HepG2 (cell line): ENCODE results near the gene DUSP15. TPM values are rescaled to one million over a fixed set of nuclear protein-coding genes. Genes with fewer than 3 reads are reported as not detected.

Experiments
- ARNT2 ChIP-seq: sonication (generic); formaldehyde crosslinking; IDR thresholded peaks from 2 replicates; pipeline ENCODE4 v1.8.0; 2022; ENCODE audit warnings: mild to moderate bottlenecking, low read depth, missing genetic modification reagents, moderate library complexity
- ERF ChIP-seq: IDR thresholded peaks from 2 replicates; pipeline ENCODE4 v1.6.1; 2018; ENCODE audit warnings: missing biosample characterization, missing genetic modification reagents
- SMAD9 ChIP-seq: sonication (generic); formaldehyde crosslinking; IDR thresholded peaks from 2 replicates; pipeline ENCODE4 v1.5.1; 2020; ENCODE audit warnings: mild to moderate bottlenecking, missing genetic modification reagents
- TCF7L2 ChIP-seq: IDR thresholded peaks from 2 replicates; pipeline ENCODE4 v1.6.1; 2011; ENCODE audit warnings: mild to moderate bottlenecking, low read depth, low read length, moderate library complexity
- ZBTB38 ChIP-seq: sonication (generic); formaldehyde crosslinking; IDR thresholded peaks from 2 replicates; pipeline ENCODE4 v1.5.1; 2020; ENCODE audit warnings: mild to moderate bottlenecking, missing genetic modification reagents
- ZNF530 ChIP-seq: sonication (generic); formaldehyde crosslinking; IDR thresholded peaks from 2 replicates; pipeline ENCODE4 v1.5.0; 2020; ENCODE audit warnings: low read depth, mild to moderate bottlenecking, missing genetic modification reagents
- ZNF660 ChIP-seq: sonication (generic); formaldehyde crosslinking; IDR thresholded peaks from 2 replicates; pipeline ENCODE4 v1.5.1; 2020; ENCODE audit warnings: mild to moderate bottlenecking, low read depth, missing genetic modification reagents, borderline replicate concordance
- ZNF816 ChIP-seq: sonication (generic); formaldehyde crosslinking; IDR thresholded peaks from 2 replicates; pipeline ENCODE4 v1.8.0; 2022; ENCODE audit warnings: missing genetic modification reagents, mild to moderate bottlenecking, borderline replicate concordance
- ZSCAN31 ChIP-seq: sonication (generic); formaldehyde crosslinking; IDR thresholded peaks from 2 replicates; pipeline ENCODE4 v1.5.0; 2020; ENCODE audit warnings: low read depth, mild to moderate bottlenecking, missing genetic modification reagents
- polyA plus RNA-seq, 8 experiments: library from polyadenylated mRNA; depleted of rRNA in 3 of 8; stranded (reverse) in 7 of 8; unstranded in 1 of 8; fragments of >200 nt; fragmentation: Illumina TruSeq in 4 of 8; extraction: Trizol in 4 of 8; gene quantifications; 2 replicates each; pipeline versions ENCODE4 v1.2.1 to v1.2.3, GENCODE V29; 2011 to 2016; ENCODE audit warnings: low read depth in 4 of 8, missing spikeins in 1 of 8, mixed read lengths in 1 of 8; ENCODE audit not compliant: insufficient read depth in 1 of 8
- total RNA-seq, 5 experiments: library from RNA; depleted of rRNA; stranded (reverse); fragments of >200 nt; fragmentation: Illumina TruSeq; extraction: Trizol; gene quantifications; 2 replicates each; pipeline ENCODE4 v1.2.3, GENCODE V29; 2016; ENCODE audit warnings: low read depth in 1 of 5
- TF ChIP-seq, protein P1 (sequence below): sonication (generic); formaldehyde crosslinking; conservative IDR thresholded peaks from 2 replicates; pipeline ENCODE4 v1.8.1; 2023; ENCODE audit warnings: missing genetic modification reagents
- TF ChIP-seq, protein P2 (sequence below): sonication (generic); formaldehyde crosslinking; IDR thresholded peaks from 2 replicates; pipeline ENCODE4 v1.4.0; 2020; ENCODE audit warnings: missing genetic modification reagents
- TF ChIP-seq, protein P3 (sequence below): sonication (generic); formaldehyde crosslinking; IDR thresholded peaks from 2 replicates; pipeline ENCODE4 v1.5.1; 2020; ENCODE audit warnings: missing genetic modification reagents, mild to moderate bottlenecking, borderline replicate concordance
- TF ChIP-seq, protein P4 (sequence below): sonication (generic); formaldehyde crosslinking; IDR thresholded peaks from 2 replicates; pipeline ENCODE4 v1.5.0; 2020; ENCODE audit warnings: missing genetic modification reagents
- TF ChIP-seq, protein P5 (sequence below): sonication (generic); formaldehyde crosslinking; IDR thresholded peaks from 2 replicates; pipeline ENCODE4 v1.4.0; 2020; ENCODE audit warnings: mild to moderate bottlenecking, missing genetic modification reagents

DUSP15 gene
- total and polyA plus RNA-seq, 2 of the 13 experiments (the other 11 are each of a cell fraction or from before 2014, with no cell fraction given): 0.17 to 0.93 TPM

DNA sequence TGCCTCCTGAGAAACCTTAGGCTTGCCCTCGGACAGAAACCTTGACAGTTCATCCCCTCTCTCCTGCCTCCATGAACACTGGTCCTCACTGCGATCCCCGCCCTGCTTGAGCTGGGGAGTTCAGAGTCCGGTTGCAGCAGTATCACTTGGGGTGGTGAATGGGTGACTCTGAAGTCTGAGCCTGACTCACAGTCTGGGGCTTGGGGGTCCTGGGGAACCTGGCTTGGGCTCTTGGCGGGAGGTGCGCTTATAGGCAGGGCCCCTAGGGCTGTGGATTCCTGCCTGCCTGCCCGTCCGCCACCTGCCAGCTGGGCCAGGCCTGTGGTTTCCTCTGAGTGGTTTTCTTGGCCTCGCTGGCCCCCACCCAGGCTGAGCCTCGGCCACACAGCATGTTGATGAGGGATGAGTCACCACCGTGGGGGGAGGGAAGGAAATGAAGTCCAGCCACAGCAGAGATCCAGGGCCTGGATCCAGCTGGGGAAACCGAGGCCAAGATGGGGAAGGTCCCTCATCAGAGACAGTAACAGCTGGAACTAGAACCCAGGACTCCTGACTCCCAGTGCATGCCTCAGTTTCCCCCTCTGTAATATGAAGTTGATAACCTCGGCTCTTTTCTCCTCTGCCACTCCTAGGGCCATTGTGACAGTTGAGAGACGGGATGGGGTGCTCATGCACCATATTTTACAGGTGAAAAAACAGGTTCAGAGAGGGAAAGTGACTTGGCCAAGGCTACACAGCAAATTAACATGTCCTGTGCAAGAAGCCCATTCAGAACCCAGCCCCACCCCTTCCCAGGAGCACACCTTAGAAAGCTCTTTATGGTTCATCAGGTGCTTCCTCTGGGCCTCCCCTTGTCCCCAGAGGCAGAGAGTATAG lies 34.1 kb downstream of the DUSP15 start (continued):
- TF ChIP-seq, protein P1, sequence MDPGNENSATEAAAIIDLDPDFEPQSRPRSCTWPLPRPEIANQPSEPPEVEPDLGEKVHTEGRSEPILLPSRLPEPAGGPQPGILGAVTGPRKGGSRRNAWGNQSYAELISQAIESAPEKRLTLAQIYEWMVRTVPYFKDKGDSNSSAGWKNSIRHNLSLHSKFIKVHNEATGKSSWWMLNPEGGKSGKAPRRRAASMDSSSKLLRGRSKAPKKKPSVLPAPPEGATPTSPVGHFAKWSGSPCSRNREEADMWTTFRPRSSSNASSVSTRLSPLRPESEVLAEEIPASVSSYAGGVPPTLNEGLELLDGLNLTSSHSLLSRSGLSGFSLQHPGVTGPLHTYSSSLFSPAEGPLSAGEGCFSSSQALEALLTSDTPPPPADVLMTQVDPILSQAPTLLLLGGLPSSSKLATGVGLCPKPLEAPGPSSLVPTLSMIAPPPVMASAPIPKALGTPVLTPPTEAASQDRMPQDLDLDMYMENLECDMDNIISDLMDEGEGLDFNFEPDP (CRISPR knock-in tag): no peak
- TF ChIP-seq, protein P2, sequence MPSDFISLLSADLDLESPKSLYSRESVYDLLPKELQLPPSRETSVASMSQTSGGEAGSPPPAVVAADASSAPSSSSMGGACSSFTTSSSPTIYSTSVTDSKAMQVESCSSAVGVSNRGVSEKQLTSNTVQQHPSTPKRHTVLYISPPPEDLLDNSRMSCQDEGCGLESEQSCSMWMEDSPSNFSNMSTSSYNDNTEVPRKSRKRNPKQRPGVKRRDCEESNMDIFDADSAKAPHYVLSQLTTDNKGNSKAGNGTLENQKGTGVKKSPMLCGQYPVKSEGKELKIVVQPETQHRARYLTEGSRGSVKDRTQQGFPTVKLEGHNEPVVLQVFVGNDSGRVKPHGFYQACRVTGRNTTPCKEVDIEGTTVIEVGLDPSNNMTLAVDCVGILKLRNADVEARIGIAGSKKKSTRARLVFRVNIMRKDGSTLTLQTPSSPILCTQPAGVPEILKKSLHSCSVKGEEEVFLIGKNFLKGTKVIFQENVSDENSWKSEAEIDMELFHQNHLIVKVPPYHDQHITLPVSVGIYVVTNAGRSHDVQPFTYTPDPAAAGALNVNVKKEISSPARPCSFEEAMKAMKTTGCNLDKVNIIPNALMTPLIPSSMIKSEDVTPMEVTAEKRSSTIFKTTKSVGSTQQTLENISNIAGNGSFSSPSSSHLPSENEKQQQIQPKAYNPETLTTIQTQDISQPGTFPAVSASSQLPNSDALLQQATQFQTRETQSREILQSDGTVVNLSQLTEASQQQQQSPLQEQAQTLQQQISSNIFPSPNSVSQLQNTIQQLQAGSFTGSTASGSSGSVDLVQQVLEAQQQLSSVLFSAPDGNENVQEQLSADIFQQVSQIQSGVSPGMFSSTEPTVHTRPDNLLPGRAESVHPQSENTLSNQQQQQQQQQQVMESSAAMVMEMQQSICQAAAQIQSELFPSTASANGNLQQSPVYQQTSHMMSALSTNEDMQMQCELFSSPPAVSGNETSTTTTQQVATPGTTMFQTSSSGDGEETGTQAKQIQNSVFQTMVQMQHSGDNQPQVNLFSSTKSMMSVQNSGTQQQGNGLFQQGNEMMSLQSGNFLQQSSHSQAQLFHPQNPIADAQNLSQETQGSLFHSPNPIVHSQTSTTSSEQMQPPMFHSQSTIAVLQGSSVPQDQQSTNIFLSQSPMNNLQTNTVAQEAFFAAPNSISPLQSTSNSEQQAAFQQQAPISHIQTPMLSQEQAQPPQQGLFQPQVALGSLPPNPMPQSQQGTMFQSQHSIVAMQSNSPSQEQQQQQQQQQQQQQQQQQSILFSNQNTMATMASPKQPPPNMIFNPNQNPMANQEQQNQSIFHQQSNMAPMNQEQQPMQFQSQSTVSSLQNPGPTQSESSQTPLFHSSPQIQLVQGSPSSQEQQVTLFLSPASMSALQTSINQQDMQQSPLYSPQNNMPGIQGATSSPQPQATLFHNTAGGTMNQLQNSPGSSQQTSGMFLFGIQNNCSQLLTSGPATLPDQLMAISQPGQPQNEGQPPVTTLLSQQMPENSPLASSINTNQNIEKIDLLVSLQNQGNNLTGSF: no peak
- TF ChIP-seq ARNT2 (CRISPR knock-in tag) (0 out of 2 replicates have a peak, but pooled peaks have one; percentile 60), ZNF530 (CRISPR knock-in tag) (no peak), ZSCAN31 (CRISPR knock-in tag) (peak; percentile 52; the same call in 1 of the 2 replicates), ERF (CRISPR knock-in tag) (peak; percentile 41; the same call in 1 of the 2 replicates), ZNF660 (CRISPR knock-in tag) (no peak), ZBTB38 (no peak), ZNF816 (CRISPR knock-in tag) (no peak), TCF7L2 (no peak), SMAD9 (CRISPR knock-in tag) (no peak)
- TF ChIP-seq, protein P3, sequence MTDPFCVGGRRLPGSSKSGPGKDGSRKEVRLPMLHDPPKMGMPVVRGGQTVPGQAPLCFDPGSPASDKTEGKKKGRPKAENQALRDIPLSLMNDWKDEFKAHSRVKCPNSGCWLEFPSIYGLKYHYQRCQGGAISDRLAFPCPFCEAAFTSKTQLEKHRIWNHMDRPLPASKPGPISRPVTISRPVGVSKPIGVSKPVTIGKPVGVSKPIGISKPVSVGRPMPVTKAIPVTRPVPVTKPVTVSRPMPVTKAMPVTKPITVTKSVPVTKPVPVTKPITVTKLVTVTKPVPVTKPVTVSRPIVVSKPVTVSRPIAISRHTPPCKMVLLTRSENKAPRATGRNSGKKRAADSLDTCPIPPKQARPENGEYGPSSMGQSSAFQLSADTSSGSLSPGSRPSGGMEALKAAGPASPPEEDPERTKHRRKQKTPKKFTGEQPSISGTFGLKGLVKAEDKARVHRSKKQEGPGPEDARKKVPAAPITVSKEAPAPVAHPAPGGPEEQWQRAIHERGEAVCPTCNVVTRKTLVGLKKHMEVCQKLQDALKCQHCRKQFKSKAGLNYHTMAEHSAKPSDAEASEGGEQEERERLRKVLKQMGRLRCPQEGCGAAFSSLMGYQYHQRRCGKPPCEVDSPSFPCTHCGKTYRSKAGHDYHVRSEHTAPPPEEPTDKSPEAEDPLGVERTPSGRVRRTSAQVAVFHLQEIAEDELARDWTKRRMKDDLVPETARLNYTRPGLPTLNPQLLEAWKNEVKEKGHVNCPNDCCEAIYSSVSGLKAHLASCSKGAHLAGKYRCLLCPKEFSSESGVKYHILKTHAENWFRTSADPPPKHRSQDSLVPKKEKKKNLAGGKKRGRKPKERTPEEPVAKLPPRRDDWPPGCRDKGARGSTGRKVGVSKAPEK: no peak
- TF ChIP-seq, protein P4, sequence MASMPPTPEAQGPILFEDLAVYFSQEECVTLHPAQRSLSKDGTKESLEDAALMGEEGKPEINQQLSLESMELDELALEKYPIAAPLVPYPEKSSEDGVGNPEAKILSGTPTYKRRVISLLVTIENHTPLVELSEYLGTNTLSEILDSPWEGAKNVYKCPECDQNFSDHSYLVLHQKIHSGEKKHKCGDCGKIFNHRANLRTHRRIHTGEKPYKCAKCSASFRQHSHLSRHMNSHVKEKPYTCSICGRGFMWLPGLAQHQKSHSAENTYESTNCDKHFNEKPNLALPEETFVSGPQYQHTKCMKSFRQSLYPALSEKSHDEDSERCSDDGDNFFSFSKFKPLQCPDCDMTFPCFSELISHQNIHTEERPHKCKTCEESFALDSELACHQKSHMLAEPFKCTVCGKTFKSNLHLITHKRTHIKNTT (CRISPR knock-in tag): no peak
- TF ChIP-seq, protein P5, sequence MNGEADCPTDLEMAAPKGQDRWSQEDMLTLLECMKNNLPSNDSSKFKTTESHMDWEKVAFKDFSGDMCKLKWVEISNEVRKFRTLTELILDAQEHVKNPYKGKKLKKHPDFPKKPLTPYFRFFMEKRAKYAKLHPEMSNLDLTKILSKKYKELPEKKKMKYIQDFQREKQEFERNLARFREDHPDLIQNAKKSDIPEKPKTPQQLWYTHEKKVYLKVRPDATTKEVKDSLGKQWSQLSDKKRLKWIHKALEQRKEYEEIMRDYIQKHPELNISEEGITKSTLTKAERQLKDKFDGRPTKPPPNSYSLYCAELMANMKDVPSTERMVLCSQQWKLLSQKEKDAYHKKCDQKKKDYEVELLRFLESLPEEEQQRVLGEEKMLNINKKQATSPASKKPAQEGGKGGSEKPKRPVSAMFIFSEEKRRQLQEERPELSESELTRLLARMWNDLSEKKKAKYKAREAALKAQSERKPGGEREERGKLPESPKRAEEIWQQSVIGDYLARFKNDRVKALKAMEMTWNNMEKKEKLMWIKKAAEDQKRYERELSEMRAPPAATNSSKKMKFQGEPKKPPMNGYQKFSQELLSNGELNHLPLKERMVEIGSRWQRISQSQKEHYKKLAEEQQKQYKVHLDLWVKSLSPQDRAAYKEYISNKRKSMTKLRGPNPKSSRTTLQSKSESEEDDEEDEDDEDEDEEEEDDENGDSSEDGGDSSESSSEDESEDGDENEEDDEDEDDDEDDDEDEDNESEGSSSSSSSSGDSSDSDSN (CRISPR knock-in tag): 0 out of 2 replicates have a peak, but pooled peaks have one; percentile 22
